GM21825 (cell line): ENCODE measurements around the gene REC8.

Experiments
- ATAC-seq: cut with Tn5 transposase; IDR thresholded peaks from one replicate; pipeline ENCODE4 v1.9.1; 2021; ENCODE audit warnings: mild to moderate bottlenecking, moderate library complexity; ENCODE audit not compliant: unreplicated experiment

The REC8 gene

DNA sequence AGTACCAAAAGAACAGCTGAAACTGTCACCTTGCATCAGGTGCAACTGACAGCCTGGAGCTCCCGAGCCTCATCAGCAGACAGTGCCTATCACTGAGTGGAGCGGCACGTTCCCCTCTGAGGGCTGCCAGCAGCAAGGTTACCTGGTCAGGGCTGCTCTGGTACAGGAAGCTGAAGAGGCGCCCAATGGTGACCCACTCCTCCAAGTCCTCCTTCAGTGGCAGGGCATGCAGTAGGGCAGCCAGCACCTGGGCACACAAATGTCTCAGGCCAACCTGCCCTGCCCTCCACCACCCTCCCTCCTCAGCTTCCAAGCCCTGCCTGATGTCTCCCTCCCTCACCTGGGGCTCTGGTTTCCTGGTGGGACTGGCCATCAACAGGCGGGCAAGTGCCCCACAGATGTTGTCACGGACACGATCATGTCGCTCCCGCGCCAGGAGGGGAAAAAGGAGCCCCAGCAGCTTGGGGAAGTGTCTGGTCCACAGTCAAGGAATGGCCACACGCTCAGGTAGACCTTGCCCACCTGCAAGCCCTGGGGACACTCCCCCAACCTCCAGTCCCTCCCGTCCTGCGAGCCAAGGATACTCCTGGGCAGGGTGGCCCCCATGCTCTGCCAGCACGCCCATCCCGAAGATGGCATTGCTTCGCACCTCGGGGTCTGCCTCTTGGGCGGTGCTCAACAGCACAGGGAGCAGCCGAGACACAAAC lies 9.6 kb downstream of the REC8 start:
- no peak for ATAC-seq

DNA sequence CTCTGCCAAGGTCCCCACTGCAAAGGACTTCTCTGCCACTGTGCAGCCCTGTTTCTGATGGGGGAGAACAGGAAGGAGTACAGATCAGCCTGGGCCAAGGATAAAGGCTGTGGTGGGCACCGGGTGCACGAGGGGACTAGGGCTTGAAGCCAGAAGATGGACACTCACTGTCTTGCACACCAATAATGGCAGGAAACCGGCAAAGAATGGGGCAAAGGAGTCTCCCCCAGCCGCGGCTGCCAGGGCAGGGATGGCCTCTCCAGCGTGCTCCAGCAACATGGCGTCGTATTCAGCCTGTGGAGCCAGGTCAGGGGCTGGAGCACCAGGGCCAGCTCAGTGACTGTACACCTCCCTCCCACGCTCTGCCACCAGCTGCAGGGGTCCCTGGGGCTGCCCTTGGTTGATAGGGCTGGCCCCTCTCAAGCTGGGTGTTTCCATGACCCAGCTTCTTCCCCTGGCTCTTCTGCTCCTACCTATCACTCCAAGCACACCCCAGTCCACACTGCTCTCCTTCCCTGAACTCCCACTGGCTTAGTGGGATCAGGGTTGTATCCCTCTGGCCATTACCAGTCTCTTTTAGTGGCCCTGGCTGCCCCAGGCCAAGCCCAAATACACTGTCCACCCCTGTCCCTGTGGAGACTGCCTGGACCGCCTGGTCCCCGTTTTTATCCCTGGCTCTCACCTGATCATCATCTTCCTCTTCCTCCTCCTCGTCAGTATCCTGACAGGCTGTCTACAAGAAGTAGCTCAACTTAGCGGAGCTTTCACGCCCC lies 10.4 kb downstream of the REC8 start:
- ATAC-seq = no peak

DNA sequence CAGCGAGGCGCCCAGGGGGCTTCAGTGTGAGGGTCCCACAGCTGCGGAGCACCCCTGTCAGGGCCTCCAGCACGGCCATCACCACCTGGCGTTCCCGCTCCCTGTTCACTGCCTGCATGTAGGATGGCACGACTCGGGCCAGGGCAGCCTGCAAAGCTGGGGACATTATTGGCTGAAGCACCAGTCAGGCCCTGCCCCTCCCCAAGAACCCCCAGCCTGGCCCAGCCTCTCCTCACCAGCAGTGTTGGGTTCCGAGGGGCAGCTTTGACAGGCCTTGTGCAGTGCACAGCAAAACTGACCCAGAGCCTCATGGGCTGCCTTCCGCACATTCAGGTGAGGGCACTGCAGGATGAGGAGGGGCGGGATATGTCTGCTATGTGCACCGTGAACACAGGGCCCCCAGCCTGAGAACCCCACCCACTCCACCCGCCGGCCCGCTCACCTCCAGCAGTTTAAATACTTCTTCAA lies 11.2 kb downstream of the REC8 start:
- no peak for ATAC-seq

DNA sequence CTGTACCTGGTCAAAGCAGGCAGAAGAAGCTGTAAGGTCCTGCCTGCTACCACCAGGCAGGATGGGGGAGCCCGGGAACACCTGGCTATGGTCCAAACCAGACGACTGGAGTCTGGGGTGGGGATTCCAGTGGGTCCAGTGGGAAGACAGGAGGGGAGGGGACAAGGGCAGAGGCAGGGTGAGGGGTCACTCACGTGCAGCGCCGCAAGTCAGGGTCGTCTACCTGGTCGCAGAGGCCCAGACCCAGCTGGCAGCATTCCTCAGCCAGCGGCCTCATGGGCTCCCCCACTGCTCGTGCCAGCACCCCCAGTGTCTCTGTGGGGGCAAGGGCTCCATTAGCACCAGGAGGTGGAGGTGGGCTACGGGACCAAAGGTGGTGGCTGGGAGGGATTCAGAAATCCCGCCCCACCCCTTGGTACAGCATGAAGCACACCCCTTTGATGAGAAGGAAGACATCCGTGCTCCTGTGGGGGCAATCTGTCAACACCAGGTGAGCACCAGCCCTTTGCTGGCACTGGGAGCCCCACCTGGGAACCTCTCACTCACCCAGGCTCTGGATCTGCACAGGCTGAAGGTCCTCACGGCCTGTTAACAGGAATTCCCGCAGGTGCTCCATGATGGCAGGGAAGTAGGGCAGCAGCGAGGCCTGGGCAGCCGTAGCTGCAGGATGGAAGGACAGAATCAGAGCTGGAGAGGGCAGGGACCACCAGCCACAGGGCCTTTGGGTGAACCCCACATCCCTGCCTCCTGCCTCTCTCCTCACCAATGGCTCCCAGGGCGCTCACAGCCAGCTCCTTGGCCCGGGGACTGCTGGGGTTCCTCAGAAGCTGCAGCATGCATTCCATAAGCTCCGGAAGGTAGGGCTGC lies 12.5 kb downstream of the REC8 start:
- no peak for ATAC-seq

DNA sequence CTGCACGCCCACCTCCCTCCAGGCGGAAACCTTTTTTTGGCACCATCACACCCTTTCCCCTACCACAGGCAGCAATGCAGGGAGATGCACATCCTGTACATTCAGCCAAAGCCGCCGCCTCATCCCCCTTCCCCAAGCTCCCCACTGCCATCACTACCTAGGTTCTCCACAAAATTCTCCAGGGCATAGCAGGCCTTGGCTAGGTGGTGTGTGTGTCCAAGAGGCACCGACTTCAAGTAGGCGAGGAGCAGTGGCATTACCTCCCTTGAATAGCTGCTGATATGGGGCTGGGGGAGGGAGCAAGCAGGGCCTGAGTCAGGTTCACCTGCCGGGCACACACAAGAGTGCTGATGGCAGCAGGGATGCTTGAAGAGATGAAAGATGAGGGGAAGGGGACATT lies 13.1 kb downstream of the REC8 start:
- ATAC-seq = no peak

DNA sequence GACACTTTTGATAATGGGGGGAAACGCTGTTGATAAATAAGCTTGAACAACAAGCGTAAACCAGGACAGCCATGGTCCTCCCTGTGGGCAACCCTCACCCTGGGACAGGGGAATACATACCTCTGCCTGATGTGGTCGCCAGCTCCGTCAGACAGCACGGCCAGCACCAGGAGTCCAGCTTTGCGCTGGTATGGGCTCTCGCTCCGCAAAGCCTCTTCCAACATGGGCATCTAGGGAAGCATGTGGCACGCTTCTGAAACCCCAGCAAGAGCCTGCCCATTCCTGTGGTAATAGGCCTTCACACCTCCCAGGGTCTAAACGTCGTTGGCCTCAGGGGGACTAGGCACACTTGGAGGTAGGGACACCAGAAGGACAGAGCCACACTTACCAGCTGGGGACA lies 13.9 kb downstream of the REC8 start:
- no peak for ATAC-seq

DNA sequence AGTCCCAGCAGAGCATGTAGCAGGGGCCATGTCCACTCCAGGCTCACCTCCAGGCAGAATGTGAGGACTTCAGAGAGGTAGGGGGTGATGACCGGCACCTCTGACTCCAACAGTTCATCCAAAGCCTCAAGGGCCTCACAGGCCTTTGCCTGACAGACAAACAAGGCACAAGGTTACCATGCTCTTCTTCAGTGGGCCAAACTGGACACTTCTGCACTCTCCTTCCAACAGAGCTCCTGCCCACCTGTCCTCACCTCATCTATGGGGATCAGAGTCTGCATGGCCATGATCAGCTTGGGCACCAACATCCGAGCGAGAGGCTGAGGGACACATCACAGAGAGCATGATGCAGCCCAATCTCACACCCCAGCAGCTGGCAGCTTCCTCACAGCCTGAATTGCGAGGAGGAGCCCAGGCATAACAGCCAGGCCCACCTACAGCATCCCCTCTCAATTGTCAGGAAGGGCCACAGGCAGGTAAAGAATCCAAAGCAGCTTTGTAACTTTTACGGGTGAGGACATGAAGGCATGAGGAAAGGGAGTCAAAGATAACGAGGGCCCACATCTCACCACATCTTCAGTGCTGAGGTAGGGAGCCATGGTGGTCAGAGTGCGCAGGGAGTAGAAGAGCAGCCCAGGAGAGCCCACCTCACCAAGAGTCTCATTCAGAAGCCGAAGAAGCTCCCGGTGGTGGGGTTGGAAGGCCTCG lies 15.1 kb downstream of the REC8 start:
- ATAC-seq = no peak

DNA sequence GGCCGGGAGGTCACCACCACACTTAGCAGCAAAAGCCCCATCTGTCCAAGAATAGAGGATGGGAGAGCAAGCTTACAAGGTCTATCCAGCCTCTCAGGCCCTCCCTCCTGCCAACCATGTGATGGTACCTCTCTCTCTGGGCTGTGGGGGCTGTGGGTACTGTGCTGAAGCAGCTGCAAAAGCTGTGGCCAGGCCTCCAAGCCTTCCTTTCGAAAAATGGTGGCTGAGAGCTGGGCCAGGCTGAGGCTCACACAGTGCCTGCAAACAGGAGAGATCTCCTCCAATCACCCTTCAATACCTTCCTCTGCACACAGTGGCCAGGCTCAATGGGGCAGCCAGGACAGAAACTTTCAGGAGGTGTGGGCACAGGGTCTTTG lies 15.6 kb downstream of the REC8 start:
- no peak for ATAC-seq

DNA sequence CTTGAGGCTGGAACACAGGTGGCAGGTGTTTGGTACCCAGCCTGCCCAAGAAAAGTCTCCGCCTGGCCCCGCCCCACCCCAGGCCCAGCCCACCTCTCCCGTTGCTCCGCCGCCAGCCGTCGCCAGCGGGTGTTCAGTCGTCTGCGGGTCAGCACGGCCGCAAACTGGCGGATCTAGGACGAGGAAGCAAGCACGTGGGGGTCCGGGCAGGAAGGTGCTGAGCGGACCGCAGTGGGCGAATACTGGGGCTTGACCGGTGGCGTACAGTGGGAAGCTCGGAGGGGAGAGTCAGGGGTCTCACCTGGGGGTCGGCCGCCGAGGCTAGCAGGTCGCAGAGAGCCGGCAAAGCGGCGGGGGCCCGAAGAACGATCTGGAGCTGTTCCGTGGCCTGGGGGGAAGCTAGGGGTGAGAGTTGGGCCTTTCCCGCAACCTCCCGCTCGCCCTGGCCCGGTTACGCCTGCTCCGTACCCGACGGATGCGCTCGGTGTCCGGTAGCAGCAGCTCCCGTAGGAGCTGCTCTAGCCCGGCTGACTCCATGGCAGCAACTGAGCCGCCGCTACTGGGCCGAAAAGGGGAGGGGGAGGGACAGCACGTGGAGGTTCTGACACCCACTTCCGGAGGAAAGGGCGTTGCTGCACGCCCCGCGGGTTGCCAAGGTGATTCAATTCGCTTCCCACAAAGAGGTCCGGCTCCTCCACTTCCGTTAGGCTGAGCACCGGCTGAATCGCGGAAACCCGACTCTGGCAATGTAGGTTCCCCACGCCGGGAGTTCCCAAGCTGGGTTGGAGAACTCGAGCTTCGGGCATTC lies 16.6 kb downstream of the REC8 start, which contains the start of gene IPO4:
IPO4 (minus strand) TSS at position 566 of the 808 bp plus-strand sequence; CDS start at position 537, 29 bp downstream.
- peak; percentile 85 for ATAC-seq

DNA sequence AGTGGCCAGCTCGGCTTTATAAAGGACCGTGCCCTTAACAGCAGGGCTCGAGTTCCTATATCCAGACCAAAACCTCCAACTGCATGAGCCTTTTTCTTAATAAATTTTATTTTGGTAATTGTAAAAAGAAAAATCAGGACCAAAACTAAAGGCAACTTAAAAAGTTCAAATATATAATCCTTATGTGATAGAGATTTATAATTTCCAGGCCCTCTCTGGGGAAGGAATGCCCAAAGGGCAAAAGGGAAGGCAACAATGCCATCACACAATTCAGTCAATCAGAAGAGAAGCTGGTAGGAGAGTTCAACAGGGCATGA lies 17.1 kb downstream of the REC8 start:
- ATAC-seq = no peak

DNA sequence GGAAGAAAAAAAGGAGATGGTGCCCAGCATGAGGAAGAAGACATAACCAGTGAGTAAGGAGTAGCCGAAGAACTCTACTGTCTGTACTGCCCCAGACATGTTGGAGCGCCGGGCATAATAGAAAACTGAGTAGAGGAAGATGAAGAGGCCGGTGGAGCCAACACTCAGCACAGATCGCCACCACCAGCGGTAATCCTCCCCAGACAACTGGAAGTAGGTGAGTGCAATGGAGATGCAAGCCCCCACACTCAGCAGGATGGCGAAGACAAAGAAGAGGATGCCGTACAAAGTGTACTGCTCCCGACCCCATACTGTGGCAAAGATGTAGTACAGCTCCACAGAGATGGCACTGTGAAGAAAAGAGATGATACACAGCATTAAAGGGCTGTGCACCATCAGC lies 17.6 kb downstream of the REC8 start:
- ATAC-seq = no peak

DNA sequence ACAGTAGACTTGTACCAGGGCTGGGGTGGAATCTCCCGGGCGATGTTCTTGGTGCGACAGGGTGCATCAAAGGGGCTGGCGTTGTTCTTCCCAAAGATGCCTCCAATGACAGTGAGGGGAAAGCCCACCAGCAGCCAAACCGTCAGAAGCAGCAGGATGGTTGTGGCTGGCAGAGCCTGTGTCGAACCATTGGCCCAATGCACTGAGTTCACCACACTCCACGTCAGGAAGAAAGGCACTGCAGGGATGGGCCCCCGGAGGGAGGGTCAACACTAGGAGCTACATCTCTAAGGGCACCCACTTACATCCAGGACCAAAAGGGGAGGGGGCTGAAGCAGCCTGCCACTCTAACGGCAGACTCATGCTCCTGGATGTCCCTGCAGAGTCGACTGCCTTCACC lies 18.5 kb downstream of the REC8 start:
- no peak for ATAC-seq

DNA sequence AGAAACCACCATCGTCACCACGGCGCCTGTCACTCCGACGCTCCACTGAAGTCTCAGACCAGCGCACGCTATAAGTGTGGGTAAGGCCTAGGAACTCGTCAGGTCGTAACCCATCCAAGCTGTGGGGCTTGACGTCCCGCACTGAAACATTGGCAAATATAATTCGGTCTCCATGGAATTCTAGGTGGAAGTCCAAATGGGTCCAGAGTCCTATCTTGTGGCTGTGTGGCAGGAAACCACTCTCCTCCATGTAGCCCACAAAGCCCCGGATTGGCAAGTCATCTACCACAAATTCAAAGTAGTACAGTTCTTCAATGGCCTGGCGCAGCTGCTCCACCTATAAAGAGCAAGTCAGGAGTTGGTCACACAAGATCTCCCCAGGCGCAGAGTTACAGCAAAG lies 21.1 kb downstream of the REC8 start:
- no peak for ATAC-seq

DNA sequence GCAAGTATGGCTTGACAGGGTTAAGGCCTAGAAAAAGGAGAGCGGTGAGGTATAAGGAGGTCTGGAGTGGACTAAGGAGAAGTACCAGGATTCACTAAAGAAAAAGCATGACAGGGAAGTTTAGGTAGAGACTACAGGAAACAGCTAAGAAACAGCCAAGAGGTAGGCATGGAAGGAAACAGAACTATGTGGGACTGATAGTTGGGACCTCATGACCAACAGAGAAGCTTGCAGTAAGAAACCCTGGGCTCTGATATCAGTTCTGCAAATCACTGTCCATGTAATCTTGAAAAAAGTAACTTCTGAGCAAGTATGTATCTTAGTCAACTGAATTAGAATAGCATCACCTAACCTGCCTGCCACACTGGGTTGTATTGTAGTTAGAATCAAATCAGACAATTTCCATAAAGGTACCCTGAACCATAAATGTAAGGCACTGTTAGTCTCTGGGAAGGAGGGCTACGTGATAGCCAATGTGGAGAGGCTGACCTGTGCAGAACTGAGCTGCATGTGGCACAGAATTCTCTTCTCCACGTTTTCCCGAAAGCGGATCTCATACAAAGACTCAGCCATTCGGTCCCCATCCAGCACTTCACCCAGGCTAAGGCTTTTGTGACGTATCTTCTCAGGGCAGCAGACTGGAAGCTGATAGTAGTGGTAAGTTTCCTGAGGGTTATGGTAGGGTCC lies 22.4 kb downstream of the REC8 start:
- no peak for ATAC-seq

DNA sequence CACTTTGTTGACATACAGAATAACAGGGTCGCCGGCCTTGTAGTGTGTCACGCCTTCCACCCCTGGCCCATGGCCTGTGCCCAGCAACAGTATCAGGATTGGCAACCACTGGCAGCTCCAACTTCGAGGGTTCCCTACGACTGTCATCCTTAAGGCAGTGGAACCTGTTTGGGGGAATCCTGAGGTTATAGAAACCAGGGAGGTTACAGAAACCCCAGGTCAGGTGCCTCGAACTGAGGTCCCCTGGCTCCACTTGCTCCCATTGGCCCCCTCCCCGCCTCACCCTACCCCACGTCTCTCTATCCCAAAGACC lies 22.9 kb downstream of the REC8 start:
- no peak for ATAC-seq

DNA sequence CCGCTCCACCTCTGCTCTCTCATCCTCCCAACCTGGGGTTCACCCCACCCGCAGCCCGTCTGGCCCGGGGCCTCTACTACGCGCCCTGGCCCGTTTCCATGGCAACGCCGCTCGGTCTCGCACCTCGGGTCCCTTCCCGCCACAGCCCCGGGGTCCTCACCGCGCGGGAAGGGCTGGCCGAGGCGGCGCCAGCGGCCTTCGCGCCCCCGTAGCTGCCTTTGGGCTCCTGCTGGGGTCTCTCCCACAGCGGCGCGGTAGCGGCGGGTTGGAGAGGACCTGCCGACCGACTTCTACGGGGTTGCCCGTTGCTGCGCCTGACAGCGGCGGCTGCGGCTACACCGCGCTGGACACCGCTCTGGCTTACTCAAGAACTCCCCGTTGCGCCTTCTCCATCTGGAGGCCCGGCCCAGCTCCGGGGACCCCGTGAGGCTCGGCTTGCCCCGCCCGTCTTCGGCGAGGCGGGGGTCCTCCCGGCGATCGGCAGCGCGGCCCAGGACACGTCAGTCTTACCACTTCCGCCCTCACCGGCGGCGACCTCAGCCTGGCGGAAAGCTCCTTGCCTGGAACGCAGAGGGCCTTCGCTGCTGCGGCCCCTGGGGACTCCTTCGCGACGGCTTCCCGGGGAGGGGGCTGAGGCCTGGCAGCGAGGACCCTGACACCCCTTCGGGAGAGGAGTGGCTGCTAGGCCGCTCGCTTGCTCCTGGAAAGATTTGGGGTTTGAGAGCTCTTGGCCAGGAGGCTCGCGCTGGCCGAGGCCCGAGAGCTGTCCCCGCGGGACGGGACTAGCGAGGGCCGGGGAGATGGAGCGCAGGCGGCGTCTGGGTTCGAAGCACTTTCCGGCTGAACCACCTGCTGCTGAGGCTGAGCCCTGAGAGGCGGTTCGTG lies 23.5 kb downstream of the REC8 start, which contains the start of gene TM9SF1:
TM9SF1 (minus strand) TSS at position 256 of the 885 bp plus-strand sequence. CDS start 422 bp downstream, outside the sequence.
- ATAC-seq = peak; percentile 74

DNA sequence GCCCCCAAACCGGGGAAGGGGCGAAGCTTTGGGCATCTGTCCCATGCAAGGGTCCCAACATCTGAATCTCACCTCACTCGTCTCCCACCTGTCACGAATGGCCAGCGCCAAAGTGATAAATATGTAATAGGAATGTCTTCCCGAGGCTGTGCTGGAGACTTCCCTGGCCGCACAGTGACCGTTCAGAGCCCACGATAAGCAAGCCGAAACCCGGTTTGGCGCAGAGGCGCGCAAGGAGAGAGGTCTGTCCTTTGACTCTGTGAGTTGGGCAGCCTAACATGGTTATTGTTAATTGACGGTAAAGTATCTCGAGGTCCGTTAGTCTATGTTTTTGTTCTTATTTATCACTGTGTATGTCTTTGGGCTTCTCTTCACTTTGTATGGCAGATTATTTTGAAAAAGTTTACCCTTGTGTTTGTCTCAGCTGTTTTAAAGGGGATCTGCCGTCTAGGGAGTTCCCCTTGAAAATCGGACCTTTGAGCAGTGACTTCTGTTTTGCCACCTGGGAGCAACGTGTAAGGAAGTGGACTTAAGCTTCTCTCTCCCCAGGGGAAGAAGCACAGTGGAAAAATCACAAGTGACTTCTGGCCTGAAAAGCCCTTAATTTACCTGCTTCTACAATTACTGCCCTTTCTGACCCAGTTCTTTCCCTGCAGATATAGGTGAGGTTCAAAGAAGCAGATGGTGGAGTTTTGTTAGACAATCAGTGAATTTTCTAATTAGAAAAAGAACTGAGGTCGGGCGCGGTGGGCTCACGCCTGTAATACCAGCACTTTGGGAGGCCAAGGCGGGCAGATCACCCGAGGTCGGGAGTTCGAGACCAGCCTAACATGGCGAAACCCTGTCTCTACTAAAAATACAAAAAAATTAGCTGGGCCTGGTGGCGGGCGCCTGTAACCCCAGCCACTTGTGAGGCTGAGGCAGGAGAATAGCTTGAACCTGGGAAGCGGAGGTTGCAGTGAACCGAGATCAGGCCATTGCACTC lies 24.5 kb downstream of the REC8 start:
- ATAC-seq = peak; percentile 23
